ENCODE measurements around the gene DNAH11. TPM values are rescaled to one million over a fixed set of nuclear protein-coding genes. Genes with fewer than 3 reads are reported as not detected.

The DNAH11 gene
- total and polyA plus RNA-seq, 2 of the 4 experiments (the other 2 are of a cell fraction): not detected

DNA sequence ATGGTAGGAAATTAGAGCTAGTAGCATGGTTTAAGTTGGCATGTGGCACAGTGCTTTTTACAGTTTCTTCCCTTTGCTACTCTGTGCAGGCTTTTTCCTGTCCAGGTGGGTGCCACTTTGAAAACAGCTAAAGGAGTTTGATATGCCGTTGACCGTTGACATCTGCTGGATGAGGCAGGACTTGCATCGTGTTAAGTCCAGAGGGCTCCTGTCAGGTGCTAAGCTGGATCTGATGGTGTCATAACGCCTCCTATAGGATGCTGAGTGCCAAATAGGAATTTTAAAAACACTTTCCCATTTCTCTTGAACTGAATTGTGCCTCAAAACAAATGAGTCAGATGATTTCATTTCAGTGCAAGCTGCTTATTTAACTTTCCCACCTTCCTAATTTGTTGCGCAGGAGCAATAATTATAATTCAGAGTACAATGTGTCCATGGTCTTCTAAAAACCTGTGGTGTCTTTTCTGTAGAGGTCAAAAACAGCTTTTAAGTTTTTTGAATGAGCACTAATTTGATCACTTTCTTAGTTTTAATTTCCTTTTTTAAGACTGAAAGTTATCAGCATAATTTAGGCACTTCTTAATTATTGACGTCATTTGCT is 224.6 kb downstream of the DNAH11 start:
- in situ Hi-C loops (cut with MboI; ENCODE audit: low sequenced_read_pairs) (no loop called here), dilution Hi-C loops (cut with HindIII; ENCODE audit: low sequenced_read_pairs, unreplicated experiment) (no loop called here), intact Hi-C loops (cut with micrococcal nuclease) (loop anchor here (1.0 kb wide), 1 partner anchor 511 kb away; no protein-coding TSS in a partner anchor)
- no peak overlapping the region for H3K4me2 ChIP-seq (ENCODE audit: low read depth, low read length)
- no peaks in the 10 kb centered on the region for H3K9me3 ChIP-seq (ENCODE audit: control insufficient read depth, insufficient read depth, low read length)
- no TSS peak for BruUV-seq (replicated peaks)
- no peaks in the 10 kb centered on the region for H3K36me3 ChIP-seq (ENCODE audit: control insufficient read depth, insufficient read depth, low read length)
- H2BK120ac ChIP-seq (ENCODE audit: low read depth, low read length): no peak overlapping the region
- H3K9me1 ChIP-seq (ENCODE audit: insufficient read depth, low read length): no peaks in the 10 kb centered on the region
- no peak overlapping the region for H2AK5ac ChIP-seq (ENCODE audit: low read depth, low read length)
- no peak overlapping the region for H4K91ac ChIP-seq (ENCODE audit: insufficient read depth, low read depth, low read length)
- H3K23ac ChIP-seq (ENCODE audit: low read depth, low read length): no peak overlapping the region
- no peak overlapping the region for H3K9ac ChIP-seq (ENCODE audit: low read depth, low read length)
- no peaks in the 10 kb centered on the region for H3K79me1 ChIP-seq (ENCODE audit: low read depth in 1 of 2, low read length in 2 of 2)
- no peak overlapping the region for H3K14ac ChIP-seq (replicated peaks; ENCODE audit: low read depth, low read length)
- no peak overlapping the region for H2BK20ac ChIP-seq (ENCODE audit: low read depth, low read length)
- WGBS, 2 experiments (ENCODE audit: extremely low coverage in 2 of 2, insufficient read length in 1 of 2): 0% methylated on average over 2 of the region's 6 CpGs; no CpG with 5 or more reads in 1 of the 2 experiments
- TF ChIP-seq RAD21 (IDR thresholded peaks at IDR 0.05; ENCODE audit: low read length) (peak; percentile 43), FOS (IDR thresholded peaks at IDR 0.05; ENCODE audit: low read depth, low read length) (no peak), CHD1 (IDR thresholded peaks at IDR 0.05; ENCODE audit: low read depth, low read length) (no peak), MAZ (IDR thresholded peaks at IDR 0.05; ENCODE audit: borderline replicate concordance, low read depth, low read length) (no peak), NFE2L2 (IDR thresholded peaks at IDR 0.05; ENCODE audit: low read depth, low read length) (no peak), RCOR1 (IDR thresholded peaks at IDR 0.05; ENCODE audit: insufficient replicate concordance, low read length) (no peak), RFX5 (IDR thresholded peaks at IDR 0.05; ENCODE audit: low read depth, low read length) (no peak), BHLHE40 (IDR thresholded peaks at IDR 0.05; ENCODE audit: low read depth, low read length) (no peak), MXI1 (IDR thresholded peaks at IDR 0.05; ENCODE audit: borderline replicate concordance, low read depth, low read length) (no peak), CEBPB (IDR thresholded peaks at IDR 0.05; ENCODE audit: low read depth, low read length) (no peak), MAFK (IDR thresholded peaks at IDR 0.05; ENCODE audit: low read depth, low read length) (no peak), SMC3 (IDR thresholded peaks at IDR 0.05; ENCODE audit: low read depth, low read length) (peak; percentile 30; the same call in 1 of the 2 replicates), POLR2A (IDR thresholded peaks at IDR 0.05; ENCODE audit: low read depth, low read length) (no peak)
- TF ChIP-seq, protein P1, sequence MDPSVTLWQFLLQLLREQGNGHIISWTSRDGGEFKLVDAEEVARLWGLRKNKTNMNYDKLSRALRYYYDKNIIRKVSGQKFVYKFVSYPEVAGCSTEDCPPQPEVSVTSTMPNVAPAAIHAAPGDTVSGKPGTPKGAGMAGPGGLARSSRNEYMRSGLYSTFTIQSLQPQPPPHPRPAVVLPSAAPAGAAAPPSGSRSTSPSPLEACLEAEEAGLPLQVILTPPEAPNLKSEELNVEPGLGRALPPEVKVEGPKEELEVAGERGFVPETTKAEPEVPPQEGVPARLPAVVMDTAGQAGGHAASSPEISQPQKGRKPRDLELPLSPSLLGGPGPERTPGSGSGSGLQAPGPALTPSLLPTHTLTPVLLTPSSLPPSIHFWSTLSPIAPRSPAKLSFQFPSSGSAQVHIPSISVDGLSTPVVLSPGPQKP (IDR thresholded peaks at IDR 0.05; ENCODE audit: borderline replicate concordance, low read depth, low read length): no peak
- TF ChIP-seq, protein P2, sequence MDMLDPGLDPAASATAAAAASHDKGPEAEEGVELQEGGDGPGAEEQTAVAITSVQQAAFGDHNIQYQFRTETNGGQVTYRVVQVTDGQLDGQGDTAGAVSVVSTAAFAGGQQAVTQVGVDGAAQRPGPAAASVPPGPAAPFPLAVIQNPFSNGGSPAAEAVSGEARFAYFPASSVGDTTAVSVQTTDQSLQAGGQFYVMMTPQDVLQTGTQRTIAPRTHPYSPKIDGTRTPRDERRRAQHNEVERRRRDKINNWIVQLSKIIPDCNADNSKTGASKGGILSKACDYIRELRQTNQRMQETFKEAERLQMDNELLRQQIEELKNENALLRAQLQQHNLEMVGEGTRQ (IDR thresholded peaks at IDR 0.05; ENCODE audit: low read depth, low read length): no peak
- TF ChIP-seq, protein P3, sequence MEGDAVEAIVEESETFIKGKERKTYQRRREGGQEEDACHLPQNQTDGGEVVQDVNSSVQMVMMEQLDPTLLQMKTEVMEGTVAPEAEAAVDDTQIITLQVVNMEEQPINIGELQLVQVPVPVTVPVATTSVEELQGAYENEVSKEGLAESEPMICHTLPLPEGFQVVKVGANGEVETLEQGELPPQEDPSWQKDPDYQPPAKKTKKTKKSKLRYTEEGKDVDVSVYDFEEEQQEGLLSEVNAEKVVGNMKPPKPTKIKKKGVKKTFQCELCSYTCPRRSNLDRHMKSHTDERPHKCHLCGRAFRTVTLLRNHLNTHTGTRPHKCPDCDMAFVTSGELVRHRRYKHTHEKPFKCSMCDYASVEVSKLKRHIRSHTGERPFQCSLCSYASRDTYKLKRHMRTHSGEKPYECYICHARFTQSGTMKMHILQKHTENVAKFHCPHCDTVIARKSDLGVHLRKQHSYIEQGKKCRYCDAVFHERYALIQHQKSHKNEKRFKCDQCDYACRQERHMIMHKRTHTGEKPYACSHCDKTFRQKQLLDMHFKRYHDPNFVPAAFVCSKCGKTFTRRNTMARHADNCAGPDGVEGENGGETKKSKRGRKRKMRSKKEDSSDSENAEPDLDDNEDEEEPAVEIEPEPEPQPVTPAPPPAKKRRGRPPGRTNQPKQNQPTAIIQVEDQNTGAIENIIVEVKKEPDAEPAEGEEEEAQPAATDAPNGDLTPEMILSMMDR (conservative IDR thresholded peaks at IDR 0.05; ENCODE audit: low read depth, low read length): peak; percentile 32; the same call in 1 of the 2 replicates
- H3K4me1 ChIP-seq (ENCODE audit: control insufficient read depth, insufficient read depth, low read length): no peaks in the 10 kb centered on the region
- DNase-seq (peak; percentile 24), ATAC-seq (ENCODE audit: low read depth) (no peak)
- no peak overlapping the region for H2AK9ac ChIP-seq (replicated peaks; ENCODE audit: low read depth, low read length, poor library complexity)
- H2BK15ac ChIP-seq (ENCODE audit: low read depth, low read length): no peak overlapping the region
- no peak overlapping the region for H2AFZ ChIP-seq (replicated peaks; ENCODE audit: low read length, poor library complexity)
- ChIA-PET CTCF (interaction anchor here (0.6 kb wide), 1 partner anchor 30 kb away, joined by 3 read pairs; no protein-coding TSS in a partner anchor), POLR2A (ENCODE audit: unreplicated experiment) (no interaction called here)
- H4K20me1 ChIP-seq (ENCODE audit: insufficient read depth, low read length): no peaks in the 10 kb centered on the region
- H4K8ac ChIP-seq (ENCODE audit: low read depth in 2 of 2, low read length in 2 of 2): no peak overlapping the region
- H3K27me3 ChIP-seq (ENCODE audit: control insufficient read depth, insufficient read depth, low read length): no peaks in the 10 kb centered on the region
- H3K4me3 ChIP-seq (ENCODE audit: insufficient read depth, low read depth, low read length): no peak overlapping the region
- H3K18ac ChIP-seq (ENCODE audit: low read depth, low read length): no peak overlapping the region
- H2BK5ac ChIP-seq (ENCODE audit: low read depth, low read length, poor library complexity, severe bottlenecking): no peak overlapping the region
- H3K4ac ChIP-seq (ENCODE audit: low read depth, low read length): no peak overlapping the region
- no peak overlapping the region for H3K56ac ChIP-seq (ENCODE audit: extremely low read depth, insufficient read depth, low read length)
- H4K5ac ChIP-seq (ENCODE audit: low read depth, low read length): no peak overlapping the region
- H3K27ac ChIP-seq (ENCODE audit: insufficient read depth, low read length): no peak overlapping the region

Measured in IMR-90 (cell line).